GM19099 (cell line): ENCODE measurements around the gene WRAP53.

Experiments
- POLR2A ChIP-seq: IDR thresholded peaks from 3 replicates; pipeline ENCODE4 v1.6.1; 2011; ENCODE audit warnings: low read depth; ENCODE audit not compliant: insufficient read length; ENCODE audit errors: extremely low read depth

WRAP53 gene

GRCh38 chr17:7748076-7748775, 59.9 kb downstream of the WRAP53 start:
- no peak for TF ChIP-seq POLR2A

GRCh38 chr17:7750321-7750821, 62.1 kb downstream of the WRAP53 start:
- no peak for TF ChIP-seq POLR2A
